ENCODE measurements around the gene ELMO2. TPM values are rescaled to one million over a fixed set of nuclear protein-coding genes. Genes with fewer than 3 reads are reported as not detected.

ELMO2 gene
- total and polyA plus RNA-seq, 2 of the 4 experiments (the other 2 are of a cell fraction), result 29.2 to 52.7 TPM

DNA sequence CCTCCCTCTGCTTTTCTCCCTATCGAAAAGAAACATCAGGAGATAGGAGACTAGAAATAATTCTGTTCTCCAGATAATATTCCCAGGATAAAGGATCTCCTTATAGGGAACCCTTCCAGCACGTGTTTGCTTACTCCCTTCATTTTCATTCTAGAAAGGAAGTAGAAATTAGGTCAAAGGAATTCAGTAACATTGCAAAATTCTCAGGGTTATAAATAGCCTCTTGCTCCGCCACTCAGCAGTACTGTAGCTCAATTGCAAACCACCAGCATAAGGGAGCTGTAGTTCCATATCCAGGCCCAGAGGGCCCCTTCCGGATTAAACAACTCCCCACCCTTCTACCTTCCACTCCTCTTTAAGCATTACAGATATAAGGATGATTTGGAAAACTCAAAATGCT is 6.2 kb downstream of the ELMO2 start:
- H3K79me1 ChIP-seq (ENCODE audit: low read depth in 1 of 2, low read length in 2 of 2), result peaks cover 37 to 83% of the 10 kb centered on the region in 2 experiments
- intact Hi-C loops (cut with micrococcal nuclease), result loop anchor here (5.0 kb wide), 1 partner anchor 428 kb away; the partner anchor contains the start of gene ZNF335
- peaks cover 20% of the 10 kb centered on the region for H3K4me1 ChIP-seq (ENCODE audit: control insufficient read depth, insufficient read depth, low read length)
- H3K27ac ChIP-seq (ENCODE audit: insufficient read depth, low read length), result peak overlapping the region; percentile 90; the same call in 1 of the 2 replicates
- H3K4me3 ChIP-seq (ENCODE audit: insufficient read depth, low read depth, low read length), result no peak overlapping the region
- CTCF ChIA-PET, result no interaction called here
- ATAC-seq (ENCODE audit: low read depth) (peak; percentile 86), DNase-seq (peak; percentile 80)
- H3K36me3 ChIP-seq (ENCODE audit: control insufficient read depth, insufficient read depth, low read length), result peaks cover 7% of the 10 kb centered on the region; the same call in 1 of the 2 replicates
- peak overlapping the region; percentile 52; the same call in 1 of the 2 replicates for H2BK120ac ChIP-seq (ENCODE audit: low read depth, low read length)
- peak overlapping the region; percentile 42; the same call in 1 of the 2 replicates for H3K18ac ChIP-seq (ENCODE audit: low read depth, low read length)
- peak overlapping the region; percentile 80 for H2BK5ac ChIP-seq (ENCODE audit: low read depth, low read length, poor library complexity, severe bottlenecking)
- H3K14ac ChIP-seq (replicated peaks; ENCODE audit: low read depth, low read length), result peak overlapping the region; percentile 74; the same call in 1 of the 2 replicates
- H4K8ac ChIP-seq (ENCODE audit: low read depth in 2 of 2, low read length in 2 of 2), result peak overlapping the region; percentile 22 to 68; a peak in 2 of 4 replicates
- no peak overlapping the region for H2AFZ ChIP-seq (replicated peaks; ENCODE audit: low read length, poor library complexity)
- TF ChIP-seq MXI1 (IDR thresholded peaks at IDR 0.05; ENCODE audit: borderline replicate concordance, low read depth, low read length) (peak; percentile 69), NFE2L2 (IDR thresholded peaks at IDR 0.05; ENCODE audit: low read depth, low read length) (no peak), USF2 (IDR thresholded peaks at IDR 0.05; ENCODE audit: low read depth, low read length) (peak; percentile 70), RAD21 (IDR thresholded peaks at IDR 0.05; ENCODE audit: low read length) (no peak), FOS (IDR thresholded peaks at IDR 0.05; ENCODE audit: low read depth, low read length) (no peak), SMC3 (IDR thresholded peaks at IDR 0.05; ENCODE audit: low read depth, low read length) (no peak), RFX5 (IDR thresholded peaks at IDR 0.05; ENCODE audit: low read depth, low read length) (no peak), CHD1 (IDR thresholded peaks at IDR 0.05; ENCODE audit: low read depth, low read length) (no peak), MAFK (IDR thresholded peaks at IDR 0.05; ENCODE audit: low read depth, low read length) (no peak), CEBPB (IDR thresholded peaks at IDR 0.05; ENCODE audit: low read depth, low read length) (peak; percentile 93), BHLHE40 (IDR thresholded peaks at IDR 0.05; ENCODE audit: low read depth, low read length) (peak; percentile 85)
- TF ChIP-seq, protein P1, sequence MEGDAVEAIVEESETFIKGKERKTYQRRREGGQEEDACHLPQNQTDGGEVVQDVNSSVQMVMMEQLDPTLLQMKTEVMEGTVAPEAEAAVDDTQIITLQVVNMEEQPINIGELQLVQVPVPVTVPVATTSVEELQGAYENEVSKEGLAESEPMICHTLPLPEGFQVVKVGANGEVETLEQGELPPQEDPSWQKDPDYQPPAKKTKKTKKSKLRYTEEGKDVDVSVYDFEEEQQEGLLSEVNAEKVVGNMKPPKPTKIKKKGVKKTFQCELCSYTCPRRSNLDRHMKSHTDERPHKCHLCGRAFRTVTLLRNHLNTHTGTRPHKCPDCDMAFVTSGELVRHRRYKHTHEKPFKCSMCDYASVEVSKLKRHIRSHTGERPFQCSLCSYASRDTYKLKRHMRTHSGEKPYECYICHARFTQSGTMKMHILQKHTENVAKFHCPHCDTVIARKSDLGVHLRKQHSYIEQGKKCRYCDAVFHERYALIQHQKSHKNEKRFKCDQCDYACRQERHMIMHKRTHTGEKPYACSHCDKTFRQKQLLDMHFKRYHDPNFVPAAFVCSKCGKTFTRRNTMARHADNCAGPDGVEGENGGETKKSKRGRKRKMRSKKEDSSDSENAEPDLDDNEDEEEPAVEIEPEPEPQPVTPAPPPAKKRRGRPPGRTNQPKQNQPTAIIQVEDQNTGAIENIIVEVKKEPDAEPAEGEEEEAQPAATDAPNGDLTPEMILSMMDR (conservative IDR thresholded peaks at IDR 0.05; ENCODE audit: low read depth, low read length), result no peak
- no peak overlapping the region for H4K91ac ChIP-seq (ENCODE audit: insufficient read depth, low read depth, low read length)
- H3K9me1 ChIP-seq (ENCODE audit: insufficient read depth, low read length), result peaks cover 35% of the 10 kb centered on the region
- H3K4me2 ChIP-seq (ENCODE audit: low read depth, low read length), result peak overlapping the region; percentile 81
- H3K4ac ChIP-seq (ENCODE audit: low read depth, low read length), result peak overlapping the region; percentile 54; the same call in 1 of the 2 replicates
- dilution Hi-C loops (cut with HindIII; ENCODE audit: low sequenced_read_pairs, unreplicated experiment), result no loop called here
- WGBS, 2 experiments (ENCODE audit: extremely low coverage in 2 of 2, insufficient read length in 1 of 2), result no CpG with 5 or more reads among the region's 4 CpGs
- POLR2A ChIA-PET (ENCODE audit: unreplicated experiment), result no interaction called here
- no peak overlapping the region for H2AK5ac ChIP-seq (ENCODE audit: low read depth, low read length)
- no TSS peak for BruUV-seq (replicated peaks)
- H4K5ac ChIP-seq (ENCODE audit: low read depth, low read length), result no peak overlapping the region
- in situ Hi-C loops (cut with MboI; ENCODE audit: low sequenced_read_pairs), result no loop called here
- H4K20me1 ChIP-seq (ENCODE audit: insufficient read depth, low read length), result peaks cover 34% of the 10 kb centered on the region; the same call in 1 of the 2 replicates
- no peak overlapping the region for H2AK9ac ChIP-seq (replicated peaks; ENCODE audit: low read depth, low read length, poor library complexity)
- peak overlapping the region; percentile 46; the same call in 1 of the 2 replicates for H3K23ac ChIP-seq (ENCODE audit: low read depth, low read length)
- H3K27me3 ChIP-seq (ENCODE audit: control insufficient read depth, insufficient read depth, low read length), result no peaks in the 10 kb centered on the region
- H3K9ac ChIP-seq (ENCODE audit: low read depth, low read length), result peak overlapping the region; percentile 56; the same call in 1 of the 2 replicates
- H3K56ac ChIP-seq (ENCODE audit: extremely low read depth, insufficient read depth, low read length), result peak overlapping the region; percentile 11; the same call in 1 of the 2 replicates
- H2BK20ac ChIP-seq (ENCODE audit: low read depth, low read length), result no peak overlapping the region
- peak overlapping the region; percentile 66; the same call in 1 of the 3 replicates for H2BK15ac ChIP-seq (ENCODE audit: low read depth, low read length)
- no peaks in the 10 kb centered on the region for H3K9me3 ChIP-seq (ENCODE audit: control insufficient read depth, insufficient read depth, low read length)
